ENCODE measurements around the gene LMF1.
A peak's percentile ranks its signal among the peaks of the same experiment; 100 is the strongest.
"Not testable (repeated sequence)": the region's sequence is repeated elsewhere in the genome, so short reads cannot be mapped to it uniquely, and the experiment has no call there.

LMF1 gene

GRCh38 chr16:827513-827912 lies 143.3 kb downstream of the LMF1 start:
- DNase-seq (ENCODE audit: low spot score), result no peak

- no peak for DNase-seq (ENCODE audit: low spot score)
Measured at GRCh38 chr16:825341-826061, 145.3 kb downstream of the LMF1 start.

- no peak for DNase-seq (ENCODE audit: low spot score)
Measured at GRCh38 chr16:824601-825000, 146.2 kb downstream of the LMF1 start.

- DNase-seq (ENCODE audit: low spot score), result no peak
Measured at GRCh38 chr16:824194-824593, 146.6 kb downstream of the LMF1 start.

GRCh38 chr16:822909-823297 lies 147.9 kb downstream of the LMF1 start:
- DNase-seq (ENCODE audit: low spot score), result no peak

- DNase-seq (ENCODE audit: low spot score), result no peak
Measured at GRCh38 chr16:822174-822908, 148.4 kb downstream of the LMF1 start.

GRCh38 chr16:821751-822150 lies 149.0 kb downstream of the LMF1 start:
- DNase-seq (ENCODE audit: low spot score), result no peak

GRCh38 chr16:820748-821147 lies 150.0 kb downstream of the LMF1 start:
- DNase-seq (ENCODE audit: low spot score), result no peak

- DNase-seq (ENCODE audit: low spot score), result not testable (repeated sequence)
Measured at GRCh38 chr16:820044-820408, 150.8 kb downstream of the LMF1 start.

- DNase-seq (ENCODE audit: low spot score), result no peak
Measured at GRCh38 chr16:819336-820043, 151.3 kb downstream of the LMF1 start.

GRCh38 chr16:818592-818991 lies 152.2 kb downstream of the LMF1 start:
- no peak for DNase-seq (ENCODE audit: low spot score)

- DNase-seq (ENCODE audit: low spot score), result no peak
Measured at GRCh38 chr16:818132-818531, 152.7 kb downstream of the LMF1 start.

- no peak for DNase-seq (ENCODE audit: low spot score)
Measured at GRCh38 chr16:817001-817906, 153.5 kb downstream of the LMF1 start.

- DNase-seq (ENCODE audit: low spot score), result no peak
Measured at GRCh38 chr16:815861-816260, 154.9 kb downstream of the LMF1 start.

- DNase-seq (ENCODE audit: low spot score), result no peak
Measured at GRCh38 chr16:814974-815373, 155.8 kb downstream of the LMF1 start.

GRCh38 chr16:813916-814412 lies 156.8 kb downstream of the LMF1 start:
- DNase-seq (ENCODE audit: low spot score), result no peak

GRCh38 chr16:813204-813915 lies 157.4 kb downstream of the LMF1 start:
- DNase-seq (ENCODE audit: low spot score), result peak; percentile 85

GRCh38 chr16:808085-808386 lies 162.7 kb downstream of the LMF1 start:
- no peak for DNase-seq (ENCODE audit: low spot score)

GRCh38 chr16:807347-808084 lies 163.3 kb downstream of the LMF1 start:
- peak; percentile 96 for DNase-seq (ENCODE audit: low spot score)

- DNase-seq (ENCODE audit: low spot score), result no peak
Measured at GRCh38 chr16:805474-805873, 165.3 kb downstream of the LMF1 start.
